Hepatocyte (in vitro differentiated cells): ENCODE measurements around the gene ABHD17B.

Experiments used
- CTCF ChIP-seq: fragments of 200-600 bp; sonication (generic); IDR thresholded peaks from 2 replicates; pipeline ENCODE4 v1.5.1; 2016; ENCODE audit warnings: antibody characterized with exemption, mild to moderate bottlenecking; ENCODE audit not compliant: poor library complexity
- EZH2phosphoT487 ChIP-seq: fragments of 200-600 bp; sonication (generic); IDR thresholded peaks from one replicate; pipeline ENCODE4 v1.6.1; 2018; ENCODE audit warnings: antibody characterized with exemption, mild to moderate bottlenecking, low read depth, moderate library complexity; ENCODE audit not compliant: unreplicated experiment, severe bottlenecking

DNA sequence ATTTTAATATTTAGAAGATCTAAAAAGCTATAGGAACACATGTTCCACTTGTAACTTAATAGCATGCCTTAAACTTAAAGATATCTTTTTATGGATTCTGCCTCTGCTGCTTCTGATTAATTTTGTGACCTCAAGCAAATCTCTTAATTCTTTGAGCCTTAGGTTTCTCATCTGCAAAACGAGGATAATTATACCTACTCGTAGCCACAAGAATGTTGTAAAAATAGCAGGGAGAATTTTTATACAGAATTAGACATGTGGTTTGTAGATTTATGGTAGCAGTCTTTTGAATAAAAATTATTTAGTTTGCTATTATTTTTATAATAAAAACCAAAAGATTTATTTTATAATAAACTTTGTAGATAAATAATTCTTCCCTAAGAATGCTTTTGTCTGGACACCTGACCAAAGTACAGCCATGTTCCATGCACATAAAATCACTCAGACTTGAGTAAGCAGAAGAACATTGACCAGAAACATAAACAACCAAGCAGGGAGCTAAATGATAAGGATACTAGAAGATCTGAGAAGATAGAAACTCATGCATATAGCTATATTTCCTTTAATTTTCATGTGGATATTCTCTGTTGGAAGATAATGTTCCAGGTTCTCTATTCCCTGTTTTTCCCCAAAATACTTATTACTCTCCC, 18.9 kb upstream of the ABHD17B start:
- TF ChIP-seq CTCF (no peak), EZH2phosphoT487 (no peak)
